Mucosa of rectum (tissue), 2 donors: Measurements from ENCODE around the gene TLCD5.

ENCODE experiments used
- H3K27ac ChIP-seq, 2 donors: one replicate each; pipeline ENCODE4 v1.7.0; 2013; ENCODE audit warnings: inconsistent platforms in 2 of 2, low read depth in 2 of 2, low read length in 2 of 2
- H3K27me3 ChIP-seq, 2 donors: one replicate each; pipeline ENCODE4 v1.7.0; 2013; ENCODE audit warnings: low read length in 2 of 2; ENCODE audit not compliant: control insufficient read depth in 2 of 2, insufficient read depth in 2 of 2
- H3K36me3 ChIP-seq, 2 donors: one replicate each; pipeline ENCODE4 v1.7.0; 2013; ENCODE audit warnings: low read length in 2 of 2; ENCODE audit not compliant: control insufficient read depth in 2 of 2, insufficient read depth in 2 of 2
- H3K4me1 ChIP-seq, 2 donors: one replicate each; pipeline ENCODE4 v1.7.0; 2013; ENCODE audit warnings: low read length in 2 of 2, mild to moderate bottlenecking in 1 of 2; ENCODE audit not compliant: control insufficient read depth in 2 of 2, insufficient read depth in 2 of 2
- H3K4me3 ChIP-seq, 2 donors: one replicate each; pipeline ENCODE4 v1.7.0; 2013; ENCODE audit warnings: low read length in 2 of 2
- H3K9ac ChIP-seq, 2 donors: one replicate each; pipeline ENCODE4 v1.7.0; 2013; ENCODE audit warnings: low read length in 2 of 2, low read depth in 1 of 2, mild to moderate bottlenecking in 1 of 2
- H3K9me3 ChIP-seq, 2 donors: one replicate each; pipeline ENCODE4 v1.7.0; 2013; ENCODE audit warnings: low read length in 2 of 2; ENCODE audit not compliant: control insufficient read depth in 2 of 2
- donor health status: healthy.
- donor health status: Normal muscosa, but diverticular disease.

TLCD5 gene

DNA sequence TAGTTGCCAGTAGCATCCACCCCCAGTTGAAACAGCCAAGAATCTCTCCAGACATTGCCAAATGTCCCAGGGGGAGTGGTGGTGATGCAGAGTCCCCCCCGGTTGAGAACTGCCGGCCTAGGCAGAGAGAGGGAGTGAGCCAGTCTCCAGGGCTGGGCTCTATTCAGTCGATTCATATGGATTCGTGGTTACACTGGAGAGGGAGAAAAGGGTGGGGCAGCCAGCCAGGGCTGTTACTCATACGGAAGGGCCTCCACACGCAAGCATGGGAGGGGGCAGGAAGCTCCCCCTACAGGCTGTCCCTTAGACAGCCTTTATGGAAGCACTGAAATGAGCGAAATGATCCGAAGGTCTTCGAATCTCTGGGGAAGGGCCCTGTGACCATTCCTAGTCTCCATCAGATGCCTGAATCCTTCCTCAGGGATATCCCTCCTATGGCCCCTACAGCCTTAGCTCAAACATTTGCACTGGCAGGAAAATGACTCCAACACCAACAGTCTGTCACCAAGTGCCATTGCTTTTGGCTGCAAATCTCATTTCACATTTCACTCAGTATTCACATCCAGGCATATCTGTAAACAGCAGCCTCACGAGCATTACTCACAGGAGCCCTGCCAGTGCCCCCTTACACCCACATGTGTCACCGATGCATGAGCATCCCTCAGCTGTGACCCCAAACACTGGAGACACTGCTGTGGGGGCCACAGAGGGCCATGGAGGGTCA, 18.4 kb upstream of the TLCD5 start:
- Histone ChIP-seq H3K9me3 (no peaks in the 10 kb centered on the region), H3K9ac (no peak overlapping the region), H3K4me1 (peaks cover 26 to 43% of the 10 kb centered on the region in 2 donors), H3K27ac (no peak overlapping the region), H3K27me3 (no peaks in the 10 kb centered on the region), H3K4me3 (no peak overlapping the region), H3K36me3 (no peaks in the 10 kb centered on the region)

DNA sequence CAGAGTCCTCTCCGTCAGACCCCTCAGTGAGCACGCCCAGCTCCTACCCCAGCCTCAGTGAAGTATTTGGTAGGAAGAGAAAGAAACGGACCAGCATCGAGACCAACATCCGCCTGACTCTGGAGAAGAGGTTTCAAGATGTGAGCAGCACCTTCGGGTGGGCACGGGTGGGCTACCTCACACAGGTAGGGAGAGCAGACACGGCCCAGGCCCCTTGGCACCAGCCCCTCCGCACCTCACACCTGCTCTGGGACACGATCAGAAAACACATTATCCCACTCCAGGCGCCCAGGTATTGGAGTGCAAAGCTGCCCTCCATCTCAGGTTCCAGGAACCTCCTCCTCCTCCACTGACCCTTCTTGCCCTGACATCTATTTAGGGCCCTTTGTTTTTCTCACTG, 17.6 kb upstream of the TLCD5 start:
- no peaks in the 10 kb centered on the region for H3K27me3 ChIP-seq

DNA sequence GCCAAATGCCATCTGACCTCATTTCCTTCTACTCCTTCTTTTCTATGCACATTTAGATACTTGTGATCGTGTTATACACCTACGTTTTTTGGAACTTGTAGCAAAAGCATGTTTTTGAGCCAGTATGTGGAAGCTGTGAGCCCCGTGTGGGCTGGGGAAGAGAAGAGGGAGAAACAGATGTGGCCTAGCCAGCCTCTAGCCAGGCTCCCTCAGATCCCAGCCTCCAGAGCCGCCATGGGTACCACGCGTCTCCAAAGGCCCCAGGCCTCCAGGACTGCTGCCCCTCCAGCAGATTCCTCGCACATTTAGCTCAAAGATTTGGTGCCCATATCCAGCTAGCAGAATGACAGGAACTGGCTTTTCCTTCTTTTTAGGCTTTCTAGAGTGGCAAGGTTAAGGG, 17.0 kb upstream of the TLCD5 start:
- Histone ChIP-seq H3K9ac (no peak overlapping the region), H3K4me3 (no peak overlapping the region), H3K9me3 (no peaks in the 10 kb centered on the region), H3K27ac (no peak overlapping the region), H3K27me3 (no peaks in the 10 kb centered on the region), H3K4me1 (peaks cover 13 to 32% of the 10 kb centered on the region in 2 donors), H3K36me3 (no peaks in the 10 kb centered on the region)

More for the DNA sequence above, 17.6 kb upstream of the TLCD5 start:
- peaks cover 19 to 37% of the 10 kb centered on the region in 2 donors for H3K4me1 ChIP-seq
- H3K27ac ChIP-seq = no peak overlapping the region
- H3K36me3 ChIP-seq = no peaks in the 10 kb centered on the region
- H3K4me3 ChIP-seq = no peak overlapping the region
- no peak overlapping the region for H3K9ac ChIP-seq
- no peaks in the 10 kb centered on the region for H3K9me3 ChIP-seq

DNA sequence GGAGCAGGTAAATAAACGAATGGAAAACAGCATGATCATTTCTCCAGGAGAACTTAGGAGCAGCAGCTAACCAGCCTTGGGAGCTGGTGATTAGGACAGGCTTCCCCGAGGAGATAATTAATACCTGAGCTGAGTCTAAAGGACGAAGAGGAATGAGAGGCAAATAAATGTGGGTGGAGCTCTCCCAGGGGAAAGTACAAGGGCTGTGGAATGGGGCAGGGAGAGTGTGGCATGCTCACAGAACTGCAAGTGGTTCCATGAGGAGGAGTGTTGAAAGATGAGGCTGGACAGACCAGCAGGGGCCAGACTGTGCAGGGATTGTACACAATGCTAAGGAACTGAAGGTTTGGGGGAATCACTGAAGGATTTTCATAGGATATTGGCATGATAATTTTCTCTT, 14.2 kb upstream of the TLCD5 start:
- peaks cover 8 to 21% of the 10 kb centered on the region in 2 donors for H3K4me1 ChIP-seq

DNA sequence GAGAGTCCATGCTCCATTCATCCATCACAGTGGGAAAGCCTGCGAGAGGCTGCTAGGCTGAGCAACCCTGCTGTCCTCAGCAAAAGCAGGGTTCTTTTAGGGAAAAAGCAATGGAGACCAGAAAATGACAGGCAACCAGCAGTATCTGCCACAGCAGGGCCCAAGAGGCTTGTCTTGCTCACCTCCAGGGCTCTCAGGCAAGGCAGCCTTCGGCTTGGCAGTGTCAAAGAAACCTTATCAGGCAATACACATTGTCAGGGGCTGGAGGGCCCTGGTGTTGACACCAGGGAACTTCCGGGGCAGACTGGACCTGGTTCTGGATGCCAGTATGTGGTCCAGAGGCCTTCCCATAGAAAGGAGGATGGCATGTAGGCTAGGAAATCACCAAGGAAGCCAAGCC, 10.2 kb upstream of the TLCD5 start:
- Histone ChIP-seq H3K9me3 (no peaks in the 10 kb centered on the region), H3K36me3 (no peaks in the 10 kb centered on the region), H3K4me1 (peaks cover 21 to 28% of the 10 kb centered on the region in 2 donors), H3K27ac (no peak overlapping the region), H3K27me3 (no peaks in the 10 kb centered on the region), H3K9ac (no peak overlapping the region), H3K4me3 (no peak overlapping the region)

More for the DNA sequence above, 14.2 kb upstream of the TLCD5 start:
- no peak overlapping the region for H3K4me3 ChIP-seq
- H3K9me3 ChIP-seq = no peaks in the 10 kb centered on the region
- no peaks in the 10 kb centered on the region for H3K27me3 ChIP-seq
- no peaks in the 10 kb centered on the region for H3K36me3 ChIP-seq
- no peak overlapping the region for H3K27ac ChIP-seq
- H3K9ac ChIP-seq = no peak overlapping the region

DNA sequence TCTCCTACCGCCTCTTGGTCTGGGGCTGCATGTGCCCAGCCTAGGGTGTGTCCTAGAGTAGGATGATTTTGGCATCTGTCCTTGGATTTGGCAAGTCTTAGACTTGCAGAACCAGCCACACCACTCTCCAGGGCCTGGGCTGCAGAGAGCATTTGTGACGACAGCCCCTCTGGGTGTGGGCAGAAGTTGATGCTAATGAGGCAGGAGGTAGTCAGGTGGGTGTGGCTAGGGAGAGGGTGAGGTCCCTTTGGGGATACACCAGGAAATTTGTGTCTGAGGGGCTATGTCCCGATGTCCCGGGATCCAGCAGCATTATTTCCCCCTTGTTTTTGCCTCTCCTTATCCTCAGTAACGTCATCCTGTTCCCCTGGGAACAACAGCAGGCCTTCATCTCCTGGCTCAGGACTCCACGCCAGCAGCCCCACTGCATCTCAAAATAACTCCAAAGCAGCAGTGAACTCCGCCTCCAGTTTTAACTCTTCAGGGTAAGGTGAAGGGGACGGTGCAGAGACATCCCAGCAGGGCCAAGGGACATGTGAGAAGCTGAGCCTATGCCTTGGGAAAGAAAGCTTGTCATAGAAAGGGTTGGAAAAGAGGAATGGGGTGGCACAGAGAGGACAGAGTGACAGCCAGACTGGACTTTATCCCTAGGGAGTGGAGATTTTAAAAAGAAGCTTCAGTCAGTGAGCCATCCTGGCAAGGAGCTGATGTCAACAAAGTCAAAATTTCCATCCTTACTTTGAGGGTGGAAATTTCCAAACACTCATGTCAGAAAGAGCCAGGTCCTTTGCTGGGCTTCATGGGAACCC, 8.0 kb upstream of the TLCD5 start:
- Histone ChIP-seq H3K4me3 (peak overlapping the region in 1 of 2 donors; percentile 1), H3K27ac (peak overlapping the region; percentile 52 to 68), H3K9ac (peak overlapping the region in 1 of 2 donors; percentile 62)

DNA sequence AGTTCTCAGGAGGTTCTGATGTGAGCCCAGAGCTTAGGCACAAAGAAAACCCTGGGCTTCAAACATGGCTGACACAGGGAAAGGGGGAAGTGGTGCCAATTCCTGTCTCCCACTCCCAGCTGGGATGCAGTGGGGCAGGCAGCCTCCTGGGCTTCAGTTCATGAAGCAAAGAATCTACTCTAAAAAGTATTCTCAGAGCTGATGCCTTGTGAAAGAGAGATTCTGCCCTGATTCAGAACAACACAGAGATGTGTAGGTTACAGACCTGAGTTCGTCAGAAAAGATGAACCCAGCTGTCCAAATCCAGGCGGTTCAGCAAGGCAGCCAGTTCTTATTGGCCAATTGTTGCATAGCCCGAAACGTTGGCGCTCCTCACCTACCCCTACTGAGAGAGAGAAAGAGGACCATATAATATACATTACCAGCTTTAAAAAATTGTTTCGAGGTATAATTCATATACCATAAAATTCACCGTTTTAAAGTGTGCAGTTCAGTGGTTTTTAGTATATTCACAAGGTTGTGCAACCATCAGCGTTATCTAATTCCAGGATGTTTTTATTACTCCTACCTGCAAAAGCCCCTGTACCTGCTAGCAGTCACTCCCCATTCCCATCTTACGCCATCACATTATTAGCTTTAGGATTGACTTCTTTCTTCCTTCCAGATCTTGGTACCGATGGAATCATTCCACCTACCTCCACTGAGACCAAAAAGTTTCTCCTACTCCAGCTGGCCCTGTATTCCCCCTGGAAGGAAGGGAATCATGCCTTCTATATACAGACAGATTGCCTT, 7.2 kb upstream of the TLCD5 start:
- Histone ChIP-seq H3K4me1 (peaks cover 13% of the 10 kb centered on the region in 2 donors), H3K9me3 (no peaks in the 10 kb centered on the region), H3K27me3 (no peaks in the 10 kb centered on the region), H3K4me3 (no peak overlapping the region), H3K27ac (peak overlapping the region in 1 of 2 donors; percentile 52), H3K36me3 (no peaks in the 10 kb centered on the region), H3K9ac (no peak overlapping the region)

More for the DNA sequence above, 8.0 kb upstream of the TLCD5 start:
- H3K4me1 ChIP-seq = peaks cover 13% of the 10 kb centered on the region in 2 donors
- H3K36me3 ChIP-seq = no peaks in the 10 kb centered on the region
- no peaks in the 10 kb centered on the region for H3K9me3 ChIP-seq
- no peaks in the 10 kb centered on the region for H3K27me3 ChIP-seq

DNA sequence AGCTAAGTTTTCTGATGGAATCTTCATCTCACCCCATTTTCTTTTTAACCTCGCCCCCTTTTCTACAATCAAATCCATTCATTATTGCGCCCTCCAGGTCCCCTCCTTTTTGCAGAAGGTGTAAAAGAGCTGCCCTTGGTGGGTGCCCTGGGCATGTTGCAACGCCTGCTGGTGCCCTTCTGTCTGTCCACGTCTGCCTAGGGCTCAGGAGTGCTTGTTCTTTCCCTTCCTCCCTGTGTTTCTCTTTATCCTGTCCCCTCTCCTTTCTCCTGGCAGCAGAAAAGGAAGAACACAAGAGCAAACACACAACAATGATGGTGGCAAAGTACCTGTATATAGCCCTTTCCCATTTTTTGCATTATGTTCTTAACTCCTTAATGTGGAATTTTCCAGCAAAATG, 6.2 kb upstream of the TLCD5 start:
- Histone ChIP-seq H3K4me3 (no peak overlapping the region), H3K4me1 (peaks cover 13% of the 10 kb centered on the region in 2 donors), H3K36me3 (no peaks in the 10 kb centered on the region), H3K27me3 (no peaks in the 10 kb centered on the region), H3K9ac (no peak overlapping the region), H3K27ac (no peak overlapping the region), H3K9me3 (no peaks in the 10 kb centered on the region)

DNA sequence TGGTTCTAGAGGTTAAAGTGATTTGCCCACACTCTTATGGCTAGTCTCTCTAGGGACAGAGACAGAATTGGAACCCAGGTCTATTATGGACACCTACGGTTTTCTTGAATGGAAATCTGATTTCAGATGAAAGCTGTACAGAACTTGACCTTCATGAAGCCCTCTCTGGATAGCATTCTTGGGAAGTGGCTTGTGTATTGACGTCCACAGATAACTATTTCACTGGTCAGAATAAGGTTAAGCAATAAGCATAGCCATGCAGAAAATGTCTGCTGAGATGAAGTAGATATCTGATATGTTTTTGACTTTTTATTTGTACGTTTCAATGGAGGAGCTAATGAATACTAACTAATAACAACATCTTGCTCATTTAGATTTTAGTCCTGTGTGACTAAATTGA, 1.1 kb downstream of the TLCD5 start:
- Histone ChIP-seq H3K9ac (no peak overlapping the region), H3K9me3 (no peaks in the 10 kb centered on the region), H3K27ac (no peak overlapping the region), H3K4me3 (peak overlapping the region in 1 of 2 donors; percentile 11), H3K4me1 (peaks cover 16 to 18% of the 10 kb centered on the region in 2 donors), H3K36me3 (no peaks in the 10 kb centered on the region), H3K27me3 (peaks cover 0 to 5% of the 10 kb centered on the region in 2 donors)
